Measurements from ENCODE around the gene LRIG1.

DNA sequence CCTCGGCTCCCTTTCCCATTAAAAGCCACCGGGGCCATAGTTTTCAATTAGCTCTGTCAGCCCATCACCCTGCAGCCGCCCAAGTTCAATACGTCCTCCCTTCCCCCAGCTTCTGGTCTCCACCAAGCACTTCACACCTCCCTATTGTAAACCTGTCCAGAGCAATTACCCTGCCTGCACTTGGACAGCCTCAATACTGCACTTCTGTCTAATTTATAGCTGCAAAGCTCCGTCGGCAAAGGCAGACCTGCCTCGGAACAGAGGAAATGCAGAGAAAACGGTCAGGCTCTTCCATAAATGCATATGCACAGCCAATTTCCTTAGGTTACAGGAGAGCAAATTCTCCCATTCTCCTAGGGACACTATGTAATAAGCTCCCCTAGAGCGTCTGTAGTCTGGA is 21.9 kb downstream of the LRIG1 start:
- TF ChIP-seq, protein P1, sequence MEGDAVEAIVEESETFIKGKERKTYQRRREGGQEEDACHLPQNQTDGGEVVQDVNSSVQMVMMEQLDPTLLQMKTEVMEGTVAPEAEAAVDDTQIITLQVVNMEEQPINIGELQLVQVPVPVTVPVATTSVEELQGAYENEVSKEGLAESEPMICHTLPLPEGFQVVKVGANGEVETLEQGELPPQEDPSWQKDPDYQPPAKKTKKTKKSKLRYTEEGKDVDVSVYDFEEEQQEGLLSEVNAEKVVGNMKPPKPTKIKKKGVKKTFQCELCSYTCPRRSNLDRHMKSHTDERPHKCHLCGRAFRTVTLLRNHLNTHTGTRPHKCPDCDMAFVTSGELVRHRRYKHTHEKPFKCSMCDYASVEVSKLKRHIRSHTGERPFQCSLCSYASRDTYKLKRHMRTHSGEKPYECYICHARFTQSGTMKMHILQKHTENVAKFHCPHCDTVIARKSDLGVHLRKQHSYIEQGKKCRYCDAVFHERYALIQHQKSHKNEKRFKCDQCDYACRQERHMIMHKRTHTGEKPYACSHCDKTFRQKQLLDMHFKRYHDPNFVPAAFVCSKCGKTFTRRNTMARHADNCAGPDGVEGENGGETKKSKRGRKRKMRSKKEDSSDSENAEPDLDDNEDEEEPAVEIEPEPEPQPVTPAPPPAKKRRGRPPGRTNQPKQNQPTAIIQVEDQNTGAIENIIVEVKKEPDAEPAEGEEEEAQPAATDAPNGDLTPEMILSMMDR (IDR thresholded peaks at IDR 0.05; ENCODE audit: insufficient read depth, low read length): no peak
- TF ChIP-seq, protein P2, sequence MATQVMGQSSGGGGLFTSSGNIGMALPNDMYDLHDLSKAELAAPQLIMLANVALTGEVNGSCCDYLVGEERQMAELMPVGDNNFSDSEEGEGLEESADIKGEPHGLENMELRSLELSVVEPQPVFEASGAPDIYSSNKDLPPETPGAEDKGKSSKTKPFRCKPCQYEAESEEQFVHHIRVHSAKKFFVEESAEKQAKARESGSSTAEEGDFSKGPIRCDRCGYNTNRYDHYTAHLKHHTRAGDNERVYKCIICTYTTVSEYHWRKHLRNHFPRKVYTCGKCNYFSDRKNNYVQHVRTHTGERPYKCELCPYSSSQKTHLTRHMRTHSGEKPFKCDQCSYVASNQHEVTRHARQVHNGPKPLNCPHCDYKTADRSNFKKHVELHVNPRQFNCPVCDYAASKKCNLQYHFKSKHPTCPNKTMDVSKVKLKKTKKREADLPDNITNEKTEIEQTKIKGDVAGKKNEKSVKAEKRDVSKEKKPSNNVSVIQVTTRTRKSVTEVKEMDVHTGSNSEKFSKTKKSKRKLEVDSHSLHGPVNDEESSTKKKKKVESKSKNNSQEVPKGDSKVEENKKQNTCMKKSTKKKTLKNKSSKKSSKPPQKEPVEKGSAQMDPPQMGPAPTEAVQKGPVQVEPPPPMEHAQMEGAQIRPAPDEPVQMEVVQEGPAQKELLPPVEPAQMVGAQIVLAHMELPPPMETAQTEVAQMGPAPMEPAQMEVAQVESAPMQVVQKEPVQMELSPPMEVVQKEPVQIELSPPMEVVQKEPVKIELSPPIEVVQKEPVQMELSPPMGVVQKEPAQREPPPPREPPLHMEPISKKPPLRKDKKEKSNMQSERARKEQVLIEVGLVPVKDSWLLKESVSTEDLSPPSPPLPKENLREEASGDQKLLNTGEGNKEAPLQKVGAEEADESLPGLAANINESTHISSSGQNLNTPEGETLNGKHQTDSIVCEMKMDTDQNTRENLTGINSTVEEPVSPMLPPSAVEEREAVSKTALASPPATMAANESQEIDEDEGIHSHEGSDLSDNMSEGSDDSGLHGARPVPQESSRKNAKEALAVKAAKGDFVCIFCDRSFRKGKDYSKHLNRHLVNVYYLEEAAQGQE (IDR thresholded peaks at IDR 0.05; ENCODE audit: insufficient replicate concordance, low read depth): no peak
- TF ChIP-seq GABPA (IDR thresholded peaks at IDR 0.05; ENCODE audit: low read depth) (no peak), POLR2AphosphoS5 (IDR thresholded peaks at IDR 0.05; ENCODE audit: low read depth) (no peak), SPI1 (IDR thresholded peaks at IDR 0.05; ENCODE audit: borderline replicate concordance, low read depth) (no peak)
